Jurkat, Clone E6-1 (cell line): ENCODE data around the gene MRPL24.

Source experiments
- DNase-seq: peaks from one replicate; pipeline ENCODE4 v3.0.0-alpha.2; 2011; ENCODE audit warnings: low read depth, low spot score
- H3K4me3 ChIP-seq: 2 replicates; pipeline ENCODE4 v1.5.1; 2011; ENCODE audit warnings: mild to moderate bottlenecking, low read length, control low read depth, moderate library complexity

MRPL24 gene

DNA sequence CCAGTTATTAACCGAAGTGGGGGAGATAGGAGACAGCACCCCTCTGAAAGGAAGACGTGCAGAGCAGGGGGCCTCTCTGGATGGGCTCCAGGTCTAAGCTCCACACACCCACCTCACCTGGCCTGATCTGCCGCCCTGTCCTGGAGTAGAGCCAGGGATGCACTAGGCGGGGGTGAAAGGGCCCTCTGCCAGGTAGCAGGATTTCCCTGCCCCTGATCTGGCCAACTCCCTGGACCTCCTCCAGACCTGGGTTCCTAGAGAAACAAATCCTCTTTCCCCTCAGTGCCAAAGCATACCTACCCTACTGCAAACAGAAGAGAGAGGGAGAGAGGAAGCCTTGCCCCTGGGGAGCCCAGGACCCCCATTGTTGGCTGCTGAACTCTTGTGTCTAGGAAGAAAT is 37.6 kb downstream of the MRPL24 start:
- H3K4me3 ChIP-seq = no peak overlapping the region
- no peak for DNase-seq

DNA sequence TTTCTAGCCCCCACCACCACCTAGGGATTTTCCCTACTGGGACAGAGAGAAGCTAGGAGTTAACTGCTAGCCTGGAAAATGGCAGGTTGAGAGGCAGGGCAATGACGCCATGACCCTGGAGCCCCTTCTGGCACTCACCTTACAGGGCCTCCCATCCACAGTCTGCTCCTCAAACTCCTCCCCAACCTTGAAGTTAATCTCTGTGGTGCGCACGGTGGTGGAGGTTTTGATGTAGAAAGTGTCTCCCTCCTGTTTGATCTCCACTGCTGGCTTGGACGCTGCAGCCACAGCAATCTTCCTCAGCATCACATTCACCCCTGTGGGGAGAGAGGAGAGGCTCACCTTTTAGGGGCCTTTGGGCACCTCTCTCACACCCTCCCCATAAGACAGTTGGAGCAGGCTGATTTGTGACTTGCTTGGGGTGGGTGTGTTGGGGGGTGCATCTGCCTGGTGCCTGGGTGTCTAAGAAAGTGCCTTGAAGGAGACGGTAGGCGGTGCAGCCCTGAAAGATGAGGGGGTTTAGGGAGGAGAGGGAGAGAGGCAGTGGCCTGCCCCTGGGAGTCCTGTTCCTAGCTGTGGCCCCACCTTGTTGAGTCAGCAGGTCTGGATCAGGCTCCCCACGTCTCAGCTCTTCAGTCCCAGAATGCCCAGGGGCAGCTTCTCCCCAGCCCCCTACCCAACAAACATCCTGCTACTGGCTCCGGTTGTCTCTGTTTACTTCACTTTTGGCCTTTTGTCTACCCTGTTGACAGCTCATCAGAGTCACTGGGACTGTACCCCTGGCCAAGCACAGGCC is 40.0 kb downstream of the MRPL24 start:
- DNase-seq = peak; percentile 72

DNA sequence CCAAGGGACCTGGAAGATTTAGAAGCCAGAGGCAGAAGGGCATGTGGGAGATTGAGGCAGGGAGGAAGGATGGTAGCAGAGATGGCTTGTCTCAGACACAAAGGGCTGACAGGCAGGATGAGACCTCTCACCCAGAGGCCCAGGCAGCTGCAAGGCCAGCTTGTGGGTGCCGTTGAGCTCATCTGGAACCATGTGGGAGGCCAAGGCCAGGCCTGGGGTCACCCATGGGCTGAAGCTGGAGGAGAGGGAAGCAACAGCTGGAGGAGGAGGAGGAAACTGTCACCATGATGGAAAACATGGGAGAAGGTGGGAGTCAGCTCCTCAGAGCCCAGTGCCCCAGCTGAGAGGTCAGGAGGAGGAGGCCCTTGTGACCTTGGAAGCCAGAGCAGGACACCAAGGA is 41.9 kb downstream of the MRPL24 start:
- no peak for DNase-seq
- no peak overlapping the region for H3K4me3 ChIP-seq

More for the DNA sequence above, 40.0 kb downstream of the MRPL24 start:
- H3K4me3 ChIP-seq = no peak overlapping the region

DNA sequence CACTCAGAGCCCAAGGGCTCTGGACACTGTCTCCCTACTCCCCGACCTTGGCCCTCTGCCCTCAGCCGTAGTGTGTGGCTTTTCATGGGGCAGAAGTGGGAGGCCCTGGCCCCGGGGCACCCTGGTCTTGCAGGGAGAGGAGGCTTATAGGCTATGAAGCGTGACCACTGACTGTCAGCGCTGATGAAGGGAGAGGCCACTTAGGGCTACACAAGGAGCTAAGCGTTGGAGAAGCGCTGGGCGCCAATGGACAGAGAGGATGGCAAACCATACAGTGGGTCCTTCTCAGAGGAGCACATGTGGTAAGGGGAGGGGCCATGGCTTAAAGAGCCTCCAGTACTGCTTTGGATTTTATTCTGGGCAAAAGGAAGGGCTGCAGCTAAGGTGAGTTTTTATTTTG is 43.4 kb downstream of the MRPL24 start:
- H3K4me3 ChIP-seq = no peak overlapping the region
- no peak for DNase-seq

DNA sequence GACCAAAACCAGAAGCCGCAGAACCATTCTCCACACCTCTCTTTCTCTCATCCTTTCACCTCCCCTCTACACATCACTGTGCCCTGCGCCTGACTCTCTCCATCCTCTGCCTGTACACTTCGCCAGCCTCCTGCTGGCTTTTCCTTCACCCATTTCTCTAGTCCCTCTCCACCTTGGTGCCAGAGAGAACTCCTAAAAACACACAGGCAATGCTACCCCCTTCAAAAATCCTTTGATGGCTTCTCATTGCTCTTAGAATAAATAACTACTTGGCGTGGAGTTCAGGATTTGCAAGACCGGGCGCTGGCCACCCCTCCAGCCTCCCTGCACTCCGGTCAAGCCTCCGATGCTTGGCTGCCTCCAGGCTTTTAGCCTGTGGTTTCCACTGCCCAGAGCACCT is 44.1 kb downstream of the MRPL24 start:
- DNase-seq = no peak
- no peak overlapping the region for H3K4me3 ChIP-seq

DNA sequence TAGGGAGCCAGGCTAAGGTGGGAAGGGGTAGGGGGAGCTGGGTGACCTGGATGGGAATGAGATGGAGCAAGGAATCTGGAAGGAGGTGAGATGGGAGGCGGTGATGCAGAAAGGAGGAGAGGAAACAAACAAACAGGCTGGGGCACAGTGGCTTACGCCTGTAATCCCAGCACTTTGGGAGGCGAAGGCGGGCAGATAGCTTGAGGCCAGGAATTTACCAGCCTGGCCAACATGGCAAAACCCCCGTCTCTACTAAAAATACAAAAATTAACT is 46.3 kb downstream of the MRPL24 start:
- no peak overlapping the region for H3K4me3 ChIP-seq
- DNase-seq = no peak

DNA sequence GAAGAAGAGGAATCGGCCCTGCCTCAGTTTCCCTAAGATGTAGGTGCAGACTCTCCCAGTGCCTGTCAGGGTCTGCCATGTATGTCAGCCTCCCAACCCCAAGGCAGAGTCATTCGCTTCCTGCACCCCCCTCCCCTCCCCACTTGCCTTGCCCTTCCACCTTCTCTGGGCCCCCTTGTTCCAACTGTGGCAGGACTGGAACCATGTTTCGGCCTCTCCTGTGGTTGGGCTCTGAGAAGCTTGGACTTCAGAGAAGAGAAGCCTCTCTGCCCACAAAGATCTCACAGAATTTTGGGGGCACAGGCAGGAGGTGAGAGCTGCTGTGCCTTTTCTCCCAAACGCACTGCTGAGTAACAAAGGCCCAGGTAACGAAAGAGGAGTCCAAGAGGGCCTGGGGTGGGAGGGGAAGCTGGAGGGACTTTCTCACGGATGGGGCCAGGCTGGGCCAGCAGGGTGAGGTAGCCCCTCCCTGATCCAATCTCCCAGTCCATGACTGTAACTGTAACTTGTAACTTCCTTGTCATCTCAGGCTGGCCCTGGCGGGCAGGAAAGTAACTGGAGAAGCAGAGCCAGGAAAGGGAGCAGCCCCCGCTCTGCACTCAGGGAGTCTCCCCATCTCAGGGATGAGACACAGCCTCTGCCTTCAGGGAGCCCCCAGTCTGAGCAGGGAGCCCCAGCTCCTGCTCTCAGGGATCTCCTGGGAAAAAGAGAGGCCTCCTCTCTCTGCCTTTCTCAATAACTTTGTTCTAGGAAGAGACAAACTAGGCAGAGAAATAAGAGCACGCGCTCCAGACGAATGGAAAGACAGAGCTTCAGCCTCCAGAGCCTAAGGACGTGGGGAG is 46.8 kb downstream of the MRPL24 start:
- no peak for DNase-seq
- H3K4me3 ChIP-seq = no peak overlapping the region

DNA sequence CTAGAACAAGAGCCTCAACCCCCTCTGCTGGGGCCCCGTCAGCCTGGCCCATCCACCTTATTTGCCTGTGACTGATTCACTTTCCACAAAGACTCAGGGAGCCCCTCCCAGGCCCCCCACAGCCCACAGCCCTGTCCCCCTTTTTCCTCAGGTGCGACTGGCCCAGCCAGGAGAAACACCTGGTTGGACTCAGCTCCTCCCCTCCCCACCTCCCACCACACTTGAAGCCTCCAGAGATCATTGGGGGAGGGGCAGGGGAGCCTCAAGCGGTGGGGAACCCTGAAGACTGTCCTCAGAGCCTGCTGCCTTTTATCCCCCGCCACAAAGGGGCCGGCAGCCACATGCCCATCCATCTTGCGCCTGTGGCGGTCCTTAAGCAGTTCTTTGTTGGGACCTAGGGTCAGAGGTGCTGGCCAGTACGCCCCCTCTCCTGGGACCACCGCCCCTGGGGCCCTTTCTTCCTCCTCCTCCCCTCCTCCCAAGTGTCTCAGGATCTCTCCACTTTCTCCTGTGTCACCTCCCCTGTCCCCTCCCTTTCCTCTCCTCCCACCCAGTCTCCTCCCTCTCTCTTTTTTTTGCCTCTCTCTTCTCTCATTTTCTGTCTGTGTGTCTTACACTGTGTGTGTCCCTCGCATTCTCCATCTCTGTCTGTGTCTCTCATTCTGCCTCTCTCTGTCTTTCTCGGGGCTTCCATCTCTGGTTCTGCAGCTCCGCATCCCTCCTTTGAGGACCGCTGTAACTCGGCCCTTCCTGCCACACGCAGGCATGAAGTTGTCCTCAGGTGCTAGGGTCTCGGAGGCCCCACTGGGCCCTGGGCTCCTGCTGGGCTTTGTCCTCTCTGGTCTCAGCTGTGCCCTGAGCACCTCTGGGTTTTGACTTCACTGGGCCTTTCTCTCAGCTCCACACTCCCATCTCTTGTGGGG is 47.7 kb downstream of the MRPL24 start:
- peak overlapping the region; percentile 21 for H3K4me3 ChIP-seq
- DNase-seq = peak; percentile 70

DNA sequence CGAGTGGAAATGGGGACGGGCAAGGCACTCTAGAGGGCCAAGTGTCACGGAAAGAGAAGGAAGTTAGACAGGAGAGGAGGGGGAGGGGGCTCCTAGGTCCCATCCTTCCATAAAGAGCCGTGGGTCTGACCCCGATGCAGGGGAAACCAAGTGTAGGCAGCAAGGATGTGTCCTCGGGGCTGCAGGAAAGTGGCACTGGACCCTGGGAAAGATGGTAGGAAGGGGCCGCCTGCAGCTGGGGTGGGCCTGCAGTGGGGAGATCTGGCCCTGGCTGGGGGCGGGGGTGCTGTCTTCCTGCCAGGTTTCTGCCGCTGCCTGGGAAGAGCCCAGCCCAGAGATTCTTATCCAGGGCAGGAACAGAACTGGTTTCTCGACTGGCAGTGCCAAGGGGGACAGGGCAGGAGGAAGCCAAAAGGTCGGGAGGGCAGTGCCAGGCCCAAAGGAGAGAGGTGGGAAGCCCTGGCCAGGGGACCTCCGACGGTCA is 48.4 kb downstream of the MRPL24 start:
- no peak for DNase-seq
- H3K4me3 ChIP-seq = no peak overlapping the region

DNA sequence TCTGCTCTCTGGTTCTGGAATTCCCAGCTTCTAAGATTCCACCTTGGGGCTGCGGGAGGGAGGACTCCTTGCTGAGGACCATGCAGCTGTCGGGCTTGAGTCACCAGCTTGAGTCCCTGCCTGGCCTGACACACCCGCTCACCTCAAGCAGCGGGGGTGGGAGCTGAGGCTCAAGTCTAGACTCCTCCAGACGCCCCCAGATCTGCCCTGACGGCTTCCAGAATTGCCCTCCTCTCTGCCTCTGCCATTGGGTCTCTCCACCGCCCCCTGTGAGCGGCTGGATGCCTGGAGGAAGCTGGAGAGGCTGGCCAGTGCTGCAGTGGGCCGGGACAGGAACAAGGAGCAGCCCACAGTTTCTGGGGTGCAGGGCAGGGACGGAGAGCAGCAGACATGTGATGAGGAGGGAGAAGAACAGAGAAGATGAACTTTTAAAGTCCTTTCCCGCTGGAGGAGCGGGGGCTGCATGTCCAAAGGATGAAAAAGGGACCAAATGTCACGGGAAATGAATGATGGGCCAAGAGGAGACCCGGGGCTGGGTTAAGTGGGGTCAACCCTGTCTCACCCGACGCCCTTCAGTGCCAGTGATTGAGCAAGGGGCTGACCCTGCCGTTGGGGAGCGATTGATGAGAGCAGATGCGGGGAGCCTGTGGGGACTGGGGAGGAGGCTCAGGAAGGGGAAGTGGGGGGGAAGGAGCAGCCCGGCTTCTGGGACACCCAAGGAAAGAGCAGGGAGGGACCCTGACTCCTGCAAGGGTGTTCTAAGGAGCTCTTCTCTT is 49.0 kb downstream of the MRPL24 start:
- no peak for DNase-seq
- no peak overlapping the region for H3K4me3 ChIP-seq

DNA sequence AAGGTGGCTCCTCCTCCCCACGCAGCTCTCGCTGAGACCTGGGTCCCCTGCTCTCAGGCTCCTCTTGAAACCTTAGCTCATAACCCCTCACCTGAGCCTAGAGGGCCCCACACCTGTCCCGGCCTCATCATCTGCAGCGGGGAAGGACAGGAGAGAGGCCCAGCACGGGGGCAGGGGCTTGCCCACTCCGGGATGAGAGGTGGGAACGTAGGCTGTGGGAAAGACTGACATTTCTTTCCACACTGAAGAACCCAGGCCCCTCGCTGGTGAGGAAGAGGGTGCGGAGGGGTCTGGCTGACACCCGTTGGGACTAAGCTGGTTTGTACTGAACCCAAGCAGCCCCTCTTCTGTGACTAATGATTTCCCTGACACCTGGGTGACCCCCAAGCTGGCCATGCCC is 49.7 kb downstream of the MRPL24 start:
- no peak for DNase-seq
- H3K4me3 ChIP-seq = no peak overlapping the region

DNA sequence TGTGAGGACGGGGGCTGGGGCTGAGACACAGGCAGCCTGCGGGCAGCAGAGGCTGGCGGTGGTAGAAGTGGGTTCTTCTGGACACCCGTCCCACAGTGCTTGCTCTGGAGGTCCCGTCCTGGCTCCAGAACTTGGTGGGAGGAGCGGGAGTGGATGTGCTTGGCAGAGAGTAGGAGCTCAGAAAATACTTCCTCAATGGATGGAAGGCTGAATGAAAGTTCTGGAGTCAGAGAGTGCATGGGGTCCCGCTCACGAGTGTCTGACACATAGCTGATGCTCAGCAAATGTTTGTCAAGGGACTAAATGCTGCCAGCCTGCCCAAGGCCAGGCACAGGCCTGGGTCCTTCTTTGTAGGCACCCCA is 50.2 kb downstream of the MRPL24 start:
- DNase-seq = no peak
- H3K4me3 ChIP-seq = no peak overlapping the region

DNA sequence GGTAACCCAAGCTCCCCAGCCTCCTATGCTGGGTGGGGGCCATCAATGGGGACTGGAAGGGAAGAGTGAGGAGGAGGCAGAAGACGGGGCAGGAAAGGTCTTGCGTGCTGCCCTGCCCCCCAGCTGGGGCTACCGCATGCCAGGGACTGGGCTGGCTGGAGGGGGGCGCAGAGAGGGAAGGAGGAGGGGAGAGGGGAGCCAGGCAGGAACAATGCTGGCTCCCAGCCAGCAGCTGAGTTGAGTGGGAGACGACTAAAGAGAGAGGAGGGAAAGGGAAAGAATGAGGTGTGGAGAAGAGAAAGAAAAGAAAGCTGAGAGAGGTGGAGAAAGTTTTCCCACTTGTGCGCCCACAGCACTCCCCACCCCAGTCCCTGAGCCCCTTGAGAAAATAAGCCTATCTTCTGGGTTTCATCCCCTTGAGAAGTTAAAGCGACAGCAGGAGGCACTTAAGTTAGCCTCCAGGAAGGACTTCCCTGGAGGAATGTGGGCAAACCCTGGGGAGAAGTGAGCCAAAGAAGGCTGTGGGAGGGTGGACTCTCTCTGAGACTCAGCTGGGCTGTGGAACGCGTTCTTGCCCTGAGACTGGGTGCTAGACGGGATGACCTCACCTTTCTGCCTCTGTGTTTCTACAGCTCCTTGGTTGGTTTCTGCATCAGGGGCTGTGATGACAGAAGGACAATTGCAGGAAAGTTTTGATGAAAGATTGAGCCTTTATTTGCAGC is 50.8 kb downstream of the MRPL24 start:
- no peak for DNase-seq
- no peak overlapping the region for H3K4me3 ChIP-seq

DNA sequence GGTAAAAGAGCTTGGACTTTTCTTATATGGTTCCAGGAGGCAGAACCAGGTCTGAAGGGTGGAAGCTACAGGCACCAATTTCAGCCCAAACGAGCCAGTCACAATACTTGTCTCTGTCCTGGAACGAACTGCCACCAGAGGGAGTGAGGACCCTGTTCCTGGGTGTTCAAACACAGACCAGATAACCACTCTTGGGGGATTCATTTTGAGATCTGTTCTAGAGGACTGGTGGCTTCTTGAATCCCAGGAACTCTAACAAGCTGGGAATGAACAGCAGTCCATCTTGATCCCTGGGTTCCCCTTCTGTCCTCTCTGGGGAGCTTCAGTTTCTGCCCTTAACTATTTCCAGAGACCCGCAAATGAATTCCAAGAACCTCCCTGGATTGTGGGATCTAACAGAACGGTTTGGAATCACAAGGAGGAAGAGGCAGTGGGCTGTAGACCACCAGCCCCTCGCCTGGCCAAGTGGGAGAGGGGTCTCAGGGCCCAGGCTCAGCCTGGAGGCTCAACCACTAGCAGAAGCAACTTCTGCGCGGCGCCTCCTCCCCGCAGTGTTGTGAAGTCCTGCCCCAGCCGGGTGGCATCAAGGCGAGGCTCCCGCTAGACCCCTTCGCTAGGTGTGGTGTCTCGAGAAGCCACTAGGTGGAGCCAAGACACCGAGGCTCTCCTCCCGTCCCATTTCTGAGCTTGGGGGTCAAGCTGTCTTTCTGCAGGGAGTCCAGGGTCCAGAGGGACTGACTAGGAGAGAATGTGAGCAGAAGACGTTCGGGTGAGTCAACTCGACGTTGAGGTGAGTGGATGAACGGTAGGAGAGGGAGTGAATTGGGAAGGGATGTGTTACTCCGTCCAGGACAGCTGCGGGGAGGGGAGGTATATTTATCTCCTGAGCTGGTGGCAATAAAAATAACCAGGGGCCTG is 51.6 kb downstream of the MRPL24 start:
- DNase-seq = peak; percentile 70
- H3K4me3 ChIP-seq = peak overlapping the region; percentile 33
